HepG2 (cell line): ENCODE measurements around the gene UCK2. TPM values are rescaled to one million over a fixed set of nuclear protein-coding genes. Genes with fewer than 3 reads are reported as not detected.

Experiments used
- CEBPB ChIP-seq: IDR thresholded peaks from 2 replicates; pipeline ENCODE4 v1.6.1; 2011; ENCODE audit warnings: low read depth, low read length, improper control_type of control experiment, borderline replicate concordance
- CENPT ChIP-seq: sonication (generic); formaldehyde crosslinking; IDR thresholded peaks from 2 replicates; pipeline ENCODE4 v1.8.0; 2022; ENCODE audit warnings: low read depth, mild to moderate bottlenecking, moderate library complexity, missing genetic modification reagents
- GATAD2A ChIP-seq: IDR thresholded peaks from 2 replicates; pipeline ENCODE4 v1.6.1; 2016
- HIVEP1 ChIP-seq: sonication (generic); formaldehyde crosslinking; IDR thresholded peaks from 2 replicates; pipeline ENCODE4 v1.4.0; 2020; ENCODE audit warnings: mild to moderate bottlenecking, missing genetic modification reagents
- KDM5B ChIP-seq: sonication (generic); formaldehyde crosslinking; IDR thresholded peaks from 2 replicates; pipeline ENCODE4 v1.4.0; 2020; ENCODE audit warnings: missing genetic modification reagents, mild to moderate bottlenecking, borderline replicate concordance
- MIER2 ChIP-seq: IDR thresholded peaks from 2 replicates; pipeline ENCODE4 v1.6.1; 2016; ENCODE audit warnings: missing biosample characterization, missing genetic modification reagents
- PRDM10 ChIP-seq: sonication (generic); formaldehyde crosslinking; IDR thresholded peaks from 2 replicates; pipeline ENCODE4 v1.4.0; 2020; ENCODE audit warnings: low read depth, missing genetic modification reagents
- RNF2 ChIP-seq: fragments of 450-650 bp; conservative IDR thresholded peaks from 2 replicates; pipeline ENCODE4 v1.6.1; 2016; ENCODE audit warnings: low read depth
- SMAD3 ChIP-seq: sonication (generic); formaldehyde crosslinking; IDR thresholded peaks from 2 replicates; pipeline ENCODE4 v1.4.0; 2020; ENCODE audit warnings: missing genetic modification reagents
- SRSF1 ChIP-seq: fragments of 200-400 bp; formaldehyde crosslinking; optimal IDR thresholded peaks from 2 replicates; pipeline ENCODE3; 2017; ENCODE audit warnings: mild to moderate bottlenecking, low read depth, low read length, moderate library complexity
- TBL1XR1 ChIP-seq: fragments of 150-350 bp; IDR thresholded peaks from 2 replicates; pipeline ENCODE4 v1.6.1; 2014; ENCODE audit warnings: borderline replicate concordance, low read length; ENCODE audit not compliant: partially characterized antibody
- THRA ChIP-seq: sonication (generic); formaldehyde crosslinking; IDR thresholded peaks from 2 replicates; pipeline ENCODE4 v1.4.0; 2020; ENCODE audit warnings: missing genetic modification reagents, borderline replicate concordance
- U2AF2 ChIP-seq: fragments of 200-400 bp; formaldehyde crosslinking; IDR thresholded peaks from 2 replicates; pipeline ENCODE4 v1.6.1; 2017; ENCODE audit warnings: low read depth, mild to moderate bottlenecking, low read length
- ZKSCAN8 ChIP-seq: IDR thresholded peaks from 2 replicates; pipeline ENCODE4 v1.6.1; 2016; ENCODE audit warnings: borderline replicate concordance, missing genetic modification reagents, missing compliant biosample characterization
- ZMYM2 ChIP-seq: sonication (generic); formaldehyde crosslinking; IDR thresholded peaks from 2 replicates; pipeline ENCODE4 v1.8.0; 2022; ENCODE audit warnings: mild to moderate bottlenecking, missing genetic modification reagents
- ZNF33A ChIP-seq: sonication (generic); formaldehyde crosslinking; IDR thresholded peaks from 2 replicates; pipeline ENCODE4 v1.5.1; 2020; ENCODE audit warnings: missing genetic modification reagents, mild to moderate bottlenecking, moderate library complexity, borderline replicate concordance
- ZNF543 ChIP-seq: sonication (generic); formaldehyde crosslinking; IDR thresholded peaks from 2 replicates; pipeline ENCODE4 v1.4.0; 2020; ENCODE audit warnings: mild to moderate bottlenecking, missing genetic modification reagents
- ZNF574 ChIP-seq: sonication (generic); formaldehyde crosslinking; IDR thresholded peaks from 2 replicates; pipeline ENCODE4 v1.4.0; 2020; ENCODE audit warnings: missing genetic modification reagents
- ZNF788 ChIP-seq: sonication (generic); formaldehyde crosslinking; IDR thresholded peaks from 2 replicates; pipeline ENCODE4 v1.5.0; 2020; ENCODE audit warnings: mild to moderate bottlenecking, missing genetic modification reagents, borderline replicate concordance
- ZSCAN29 ChIP-seq: sonication (generic); formaldehyde crosslinking; conservative IDR thresholded peaks from 2 replicates; pipeline ENCODE4 v1.4.0; 2020; ENCODE audit warnings: mild to moderate bottlenecking, missing genetic modification reagents
- polyA plus RNA-seq, 8 experiments: library from polyadenylated mRNA; depleted of rRNA in 3 of 8; stranded (reverse) in 7 of 8; unstranded in 1 of 8; fragments of >200 nt; fragmentation: Illumina TruSeq in 4 of 8; extraction: Trizol in 4 of 8; gene quantifications; 2 replicates each; pipeline versions ENCODE4 v1.2.1 to v1.2.3, GENCODE V29; 2011 to 2016; ENCODE audit warnings: low read depth in 4 of 8, missing spikeins in 1 of 8, mixed read lengths in 1 of 8; ENCODE audit not compliant: insufficient read depth in 1 of 8
- total RNA-seq, 5 experiments: library from RNA; depleted of rRNA; stranded (reverse); fragments of >200 nt; fragmentation: Illumina TruSeq; extraction: Trizol; gene quantifications; 2 replicates each; pipeline ENCODE4 v1.2.3, GENCODE V29; 2016; ENCODE audit warnings: low read depth in 1 of 5
- TF ChIP-seq, protein P1 (sequence below): sonication (generic); formaldehyde crosslinking; IDR thresholded peaks from 2 replicates; pipeline ENCODE4 v1.8.1; 2023; ENCODE audit warnings: mild to moderate bottlenecking, missing genetic modification reagents

The UCK2 gene
- total and polyA plus RNA-seq, 2 of the 13 experiments (the other 11 are each of a cell fraction or from before 2014, with no cell fraction given), result 64.3 to 78.0 TPM

DNA sequence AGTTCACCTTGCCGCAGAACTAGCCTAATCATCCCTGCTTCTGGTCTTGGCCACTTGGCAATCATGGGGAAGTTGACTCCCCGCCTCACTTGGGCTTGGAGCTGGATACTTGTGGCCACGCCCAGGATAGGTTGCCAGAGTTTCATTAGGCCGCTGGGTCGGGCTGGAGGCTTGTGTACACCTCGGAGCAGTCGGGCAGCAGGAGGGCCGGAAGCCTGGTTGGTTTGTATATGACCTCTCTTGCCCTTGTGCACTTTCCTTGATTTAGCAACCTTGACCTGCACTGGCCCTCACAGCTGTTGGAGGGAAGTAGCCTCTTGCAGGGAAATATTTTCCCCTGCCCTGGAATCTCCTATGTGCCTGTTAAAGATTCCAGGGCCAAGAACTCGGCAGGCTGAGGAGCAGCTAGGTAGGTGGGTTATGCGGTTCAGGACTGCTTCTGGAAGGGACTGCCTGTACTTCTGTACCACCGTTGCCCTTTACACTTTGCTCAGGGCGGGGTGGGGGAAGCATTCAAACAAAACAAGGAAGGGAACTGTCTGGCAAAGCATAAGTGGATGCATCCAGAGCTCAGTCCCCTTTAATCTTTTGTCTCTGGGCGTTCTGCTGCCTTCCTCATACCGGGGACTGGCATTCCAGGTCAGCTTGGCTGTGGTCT lies 83.5 kb downstream of the UCK2 start (continued):
- TF ChIP-seq CEBPB (peak; percentile 55; the same call in 1 of the 2 replicates), ZKSCAN8 (CRISPR knock-in tag) (peak; percentile 20; the same call in 1 of the 2 replicates), ZMYM2 (CRISPR knock-in tag) (peak; percentile 59; the same call in 1 of the 2 replicates), CENPT (CRISPR knock-in tag) (no peak), RNF2 (0 out of 2 replicates have a peak, but pooled peaks have one; percentile 19), SMAD3 (CRISPR knock-in tag) (peak; percentile 63; the same call in 1 of the 2 replicates), ZSCAN29 (CRISPR knock-in tag) (peak; percentile 69; the same call in 1 of the 2 replicates), TBL1XR1 (no peak), U2AF2 (no peak), SRSF1 (no peak), HIVEP1 (CRISPR knock-in tag) (no peak), ZNF788 (CRISPR knock-in tag) (peak; percentile 88), ZNF574 (peak; percentile 76), ZNF543 (CRISPR knock-in tag) (no peak), GATAD2A (CRISPR knock-in tag) (peak; percentile 76), KDM5B (CRISPR knock-in tag) (no peak; the same call in 1 of the 2 replicates), MIER2 (CRISPR knock-in tag) (no peak; the same call in 1 of the 2 replicates), PRDM10 (CRISPR knock-in tag) (peak; percentile 44; the same call in 1 of the 2 replicates), ZNF33A (no peak), THRA (peak; percentile 97; the same call in 1 of the 2 replicates)
- TF ChIP-seq, protein P1, sequence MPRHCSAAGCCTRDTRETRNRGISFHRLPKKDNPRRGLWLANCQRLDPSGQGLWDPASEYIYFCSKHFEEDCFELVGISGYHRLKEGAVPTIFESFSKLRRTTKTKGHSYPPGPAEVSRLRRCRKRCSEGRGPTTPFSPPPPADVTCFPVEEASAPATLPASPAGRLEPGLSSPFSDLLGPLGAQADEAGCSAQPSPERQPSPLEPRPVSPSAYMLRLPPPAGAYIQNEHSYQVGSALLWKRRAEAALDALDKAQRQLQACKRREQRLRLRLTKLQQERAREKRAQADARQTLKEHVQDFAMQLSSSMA (CRISPR knock-in tag), result no peak
